GM12878 (cell line): ENCODE measurements around the gene FRRS1L. TPM values are rescaled to one million over a fixed set of nuclear protein-coding genes. Genes with fewer than 3 reads are reported as not detected.

Experiments used
- ATAC-seq: fragments of 200-7000 bp; cut with Tn5 transposase; 3 replicates; pipeline ENCODE4 v1.9.1; 2020; ENCODE audit warnings: mild to moderate bottlenecking, moderate library complexity
- BruUV-seq: library from RNA; stranded (reverse); fragments of 400-500 nt; replicated peaks from 2 replicates; lab custom pipeline; 2021; lab: Mats Ljungman, UMichigan
- CTCF ChIA-PET: fragments of 300-600 bp; sonication (Branson Sonifier 250); formaldehyde crosslinking; extraction: SDS; loops from one replicate; lab custom pipeline; 2021; ENCODE audit warnings: inconsistent platforms; lab: Yijun Ruan, JAX
- POLR2A ChIA-PET: fragments of 350-600 bp; formaldehyde crosslinking; extraction: SDS; loops from one replicate; lab custom pipeline; 2021; ENCODE audit warnings: inconsistent platforms; lab: Charles Lee
- RAD21 ChIA-PET: fragments of 300-600 bp; sonication (Branson Sonifier 250); formaldehyde crosslinking; loops from one replicate; lab custom pipeline; 2023; ENCODE audit warnings: antibody characterized with exemption; ENCODE audit not compliant: unreplicated experiment; lab: Charles Lee
- SMC1A ChIA-PET: fragments of 300-600 bp; sonication (Branson Sonifier 250); formaldehyde crosslinking; loops from one replicate; lab custom pipeline; 2023; ENCODE audit not compliant: unreplicated experiment, uncharacterized antibody; lab: Charles Lee
- DNase-seq: peaks from one replicate; pipeline ENCODE4 v3.0.0-alpha.2; 2011; ENCODE audit warnings: low read depth, low spot score
- FAIRE-seq: peaks from 3 replicates; lab custom pipeline; 2011; peaks lifted over from hg19 to GRCh38; lab: Jason Lieb, UNC
- H2AFZ ChIP-seq: 2 replicates; pipeline ENCODE4 v1.6.0; 2011; ENCODE audit warnings: low read depth, low read length, control low read depth; ENCODE audit not compliant: control insufficient read depth
- H3K27ac ChIP-seq: 2 replicates; pipeline ENCODE4 v1.5.1; 2011; ENCODE audit warnings: control low read depth; ENCODE audit not compliant: control insufficient read depth, insufficient read depth
- H3K27me3 ChIP-seq, 2 experiments: replicated peaks in 1 of 2; 2 replicates each; pipeline versions ENCODE4 v1.6.0 to v1.6.1; 2011; ENCODE audit warnings: low read length in 1 of 2; ENCODE audit not compliant: control insufficient read depth in 2 of 2, insufficient read depth in 2 of 2
- H3K36me3 ChIP-seq, 2 experiments: 2 replicates each; pipeline ENCODE4 v1.5.1; 2011; ENCODE audit warnings: low read length in 1 of 2; ENCODE audit not compliant: control insufficient read depth in 2 of 2, insufficient read depth in 2 of 2
- H3K4me1 ChIP-seq: 2 replicates; pipeline ENCODE4 v1.6.1; 2011; ENCODE audit warnings: mild to moderate bottlenecking, low read length, moderate library complexity, mixed read lengths; ENCODE audit not compliant: control insufficient read depth, insufficient read depth
- H3K4me2 ChIP-seq: 2 replicates; pipeline ENCODE4 v1.6.0; 2011; ENCODE audit warnings: control low read depth; ENCODE audit not compliant: control insufficient read depth, insufficient read depth
- H3K4me3 ChIP-seq: fragments of 200-600 bp; sonication (generic); 2 replicates; pipeline ENCODE4 v1.5.1; 2016
- H3K79me2 ChIP-seq: 2 replicates; pipeline ENCODE4 v1.6.0; 2011; ENCODE audit warnings: low read length; ENCODE audit not compliant: control insufficient read depth, insufficient read depth
- H3K9ac ChIP-seq: 2 replicates; pipeline ENCODE4 v1.8.0; 2011; ENCODE audit warnings: low read length, control low read depth, mixed read lengths; ENCODE audit not compliant: control insufficient read depth, insufficient read depth
- H3K9me3 ChIP-seq: replicated peaks from 3 replicates; pipeline ENCODE4 v1.5.1; 2011; ENCODE audit warnings: mild to moderate bottlenecking, low read length; ENCODE audit not compliant: control insufficient read depth, insufficient read depth
- H4K20me1 ChIP-seq: 2 replicates; pipeline ENCODE4 v1.6.0; 2011; ENCODE audit not compliant: control insufficient read depth, insufficient read depth
- CBFB ChIP-seq: IDR thresholded peaks from 2 replicates; pipeline ENCODE4 v1.6.1; 2016; ENCODE audit warnings: antibody characterized with exemption, low read depth
- CBX5 ChIP-seq: sonication (generic); IDR thresholded peaks from 2 replicates; pipeline ENCODE4 v1.6.1; 2016; ENCODE audit warnings: low read depth, moderate library complexity, mild to moderate bottlenecking, inconsistent platforms
- CHD1 ChIP-seq: IDR thresholded peaks from 2 replicates; pipeline ENCODE4 v1.6.1; 2012; ENCODE audit warnings: low read depth, low read length, improper control_type of control experiment
- SIN3A ChIP-seq: IDR thresholded peaks from 2 replicates; pipeline ENCODE4 v1.6.1; 2012; ENCODE audit warnings: low read depth, low read length, improper control_type of control experiment
- SRF ChIP-seq, 2 experiments: IDR thresholded peaks; 2 replicates each; pipeline ENCODE4 v1.6.1; 2011; ENCODE audit warnings: low read depth in 2 of 2, low read length in 2 of 2, mild to moderate bottlenecking in 1 of 2, moderate library complexity in 1 of 2
- TARDBP ChIP-seq: IDR thresholded peaks from 2 replicates; pipeline ENCODE4 v1.6.1; 2016; ENCODE audit warnings: borderline replicate concordance
- ZNF24 ChIP-seq: fragments of 450-650 bp; IDR thresholded peaks from 2 replicates; pipeline ENCODE4 v1.6.1; 2017; ENCODE audit warnings: antibody characterized with exemption, mild to moderate bottlenecking
- WGBS: methylation state at CpG from one replicate; pipeline ENCODE4 v1.1.6; 2016; ENCODE audit warnings: low lambda C conversion rate; ENCODE audit not compliant: insufficient replicate concordance, insufficient coverage; ENCODE audit errors: missing lambda C conversion rate; 5-methylcytosine and 5-hydroxymethylcytosine counted together
- in situ Hi-C: fragments of 300-500 bp; cut with MboI; formaldehyde crosslinking; loops from 9 replicates; pipeline ENCODE4 v1.14.3; 2018; ENCODE audit warnings: mixed read lengths
- intact Hi-C: fragments of 100-400 bp; cut with micrococcal nuclease; formaldehyde crosslinking; loops from one replicate; pipeline ENCODE4 v1.14.2; 2022; ENCODE audit not compliant: unreplicated experiment
- polyA plus RNA-seq, 11 experiments: library from polyadenylated mRNA; depleted of rRNA in 4 of 11; unstranded in 6 of 11; stranded (reverse) in 5 of 11; fragments of >200 nt; fragmentation: Nextera tagmentation in 4 of 11; fragmentation: Illumina TruSeq in 1 of 11; extraction: Ambion mirVana in 4 of 11; extraction: Trizol in 1 of 11; gene quantifications; 1 replicate in 1 of 11; 2 replicates in 10 of 11; pipeline versions ENCODE4 v1.2.1 to v1.2.3, GENCODE V29; 2011 to 2016; ENCODE audit warnings: inconsistent platforms in 2 of 11, missing spikeins in 2 of 11, low read depth in 1 of 11
- total RNA-seq, 4 experiments: library from RNA; depleted of rRNA in 3 of 4; stranded (reverse); fragments of >200 nt in 3 of 4; fragmentation: Illumina TruSeq in 1 of 4; extraction: Trizol in 1 of 4; gene quantifications; 2 replicates each; pipeline versions ENCODE4 v1.2.1 to v1.2.3, GENCODE V29; 2013 to 2021
- TF ChIP-seq, protein P1 (sequence below): fragments of 450-650 bp; IDR thresholded peaks from 2 replicates; pipeline ENCODE4 v1.6.1; 2017; ENCODE audit warnings: low read depth, mild to moderate bottlenecking, moderate library complexity
- TF ChIP-seq, protein P2 (sequence below): fragments of 150-350 bp; IDR thresholded peaks from 2 replicates; pipeline ENCODE4 v1.6.1; 2014; ENCODE audit warnings: mild to moderate bottlenecking, low read depth, low read length
- TF ChIP-seq, protein P3 (sequence below): fragments of 450-650 bp; IDR thresholded peaks from 2 replicates; pipeline ENCODE4 v1.6.1; 2017; ENCODE audit warnings: borderline replicate concordance
- TF ChIP-seq, protein P4 (sequence below): fragments of 450-650 bp; IDR thresholded peaks from 2 replicates; pipeline ENCODE4 v1.6.1; 2016; ENCODE audit warnings: mild to moderate bottlenecking
- TF ChIP-seq, protein P5 (sequence below): IDR thresholded peaks from 2 replicates; pipeline ENCODE4 v1.6.1; 2012; ENCODE audit warnings: low read depth, low read length, improper control_type of control experiment
- TF ChIP-seq, protein P6 (sequence below): fragments of 450-650 bp; formaldehyde crosslinking; IDR thresholded peaks from 2 replicates; pipeline ENCODE4 v1.4.0; 2022; ENCODE audit warnings: mild to moderate bottlenecking, moderate library complexity

The FRRS1L gene
- total and polyA plus RNA-seq, 10 of the 15 experiments (the other 5 are each of a cell fraction or from before 2014, with no cell fraction given), result not detected

DNA sequence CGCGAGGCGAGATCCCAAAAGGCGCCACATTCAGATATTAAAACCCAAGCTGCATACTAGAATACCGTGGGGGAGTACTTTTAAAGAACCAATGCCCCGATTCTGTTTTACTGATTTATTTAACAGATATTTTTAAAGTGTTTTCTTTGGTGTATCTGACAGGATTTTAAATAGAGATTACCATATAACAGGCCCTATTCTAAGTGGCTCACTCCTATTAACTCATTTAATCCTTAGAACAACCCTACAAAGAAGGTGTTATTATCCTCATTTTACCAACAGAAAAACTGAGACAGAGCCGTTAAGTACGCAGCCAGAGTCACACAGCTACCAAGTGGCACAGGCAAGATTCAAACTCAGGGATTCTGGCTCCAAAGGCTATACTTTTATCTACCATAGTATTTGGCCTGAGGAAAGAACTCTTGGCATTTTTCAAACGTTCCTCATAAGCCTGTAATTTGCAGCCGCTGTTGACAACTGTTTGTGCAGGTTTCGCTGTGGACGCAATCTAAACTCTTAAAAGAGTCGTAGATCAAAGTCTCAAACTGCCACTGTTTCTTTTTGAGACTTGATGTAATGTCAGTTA is 46.8 kb downstream of the FRRS1L start:
- H3K4me1 ChIP-seq, result peaks cover 11% of the 10 kb centered on the region; the same call in 1 of the 2 replicates
- peaks cover 41% of the 10 kb centered on the region for H3K79me2 ChIP-seq
- H3K9ac ChIP-seq, result no peak overlapping the region; the same call in 1 of the 2 replicates
- no TSS peak for BruUV-seq
- no peak for ATAC-seq
- H3K36me3 ChIP-seq, result no peaks in the 10 kb centered on the region
- H3K4me2 ChIP-seq, result peak overlapping the region; percentile 39; the same call in 1 of the 2 replicates
- intact Hi-C loops (no loop called here), in situ Hi-C loops (no loop called here)
- POLR2A ChIA-PET, result interaction anchor here (0.6 to 1.7 kb wide), 7 partner anchors 9 to 187 kb away, joined by 3 to 6 read pairs (median 3); no protein-coding TSS in a partner anchor
- RAD21 ChIA-PET, result interaction anchor here (1.6 to 3.8 kb wide), 3 partner anchors 9 to 20 kb away, joined by 4 to 20 read pairs (median 6); no protein-coding TSS in a partner anchor
- WGBS, result 35% methylated on average over 13 of the region's 13 CpGs
- SMC1A ChIA-PET, result interaction anchor here (0.6 to 1.9 kb wide), 9 partner anchors 9 to 294 kb away, joined by 3 to 7 read pairs (median 3); no protein-coding TSS in a partner anchor
- no peaks in the 10 kb centered on the region for H3K9me3 ChIP-seq
- FAIRE-seq, result no peak
- no peaks in the 10 kb centered on the region for H3K27me3 ChIP-seq
- H3K27ac ChIP-seq, result peak overlapping the region; percentile 20; the same call in 1 of the 2 replicates
- CTCF ChIA-PET, result no interaction called here
- peak overlapping the region; percentile 65 for H2AFZ ChIP-seq
- no peaks in the 10 kb centered on the region for H4K20me1 ChIP-seq
- no peak for DNase-seq
- no peak overlapping the region for H3K4me3 ChIP-seq
- TF ChIP-seq, protein P1, sequence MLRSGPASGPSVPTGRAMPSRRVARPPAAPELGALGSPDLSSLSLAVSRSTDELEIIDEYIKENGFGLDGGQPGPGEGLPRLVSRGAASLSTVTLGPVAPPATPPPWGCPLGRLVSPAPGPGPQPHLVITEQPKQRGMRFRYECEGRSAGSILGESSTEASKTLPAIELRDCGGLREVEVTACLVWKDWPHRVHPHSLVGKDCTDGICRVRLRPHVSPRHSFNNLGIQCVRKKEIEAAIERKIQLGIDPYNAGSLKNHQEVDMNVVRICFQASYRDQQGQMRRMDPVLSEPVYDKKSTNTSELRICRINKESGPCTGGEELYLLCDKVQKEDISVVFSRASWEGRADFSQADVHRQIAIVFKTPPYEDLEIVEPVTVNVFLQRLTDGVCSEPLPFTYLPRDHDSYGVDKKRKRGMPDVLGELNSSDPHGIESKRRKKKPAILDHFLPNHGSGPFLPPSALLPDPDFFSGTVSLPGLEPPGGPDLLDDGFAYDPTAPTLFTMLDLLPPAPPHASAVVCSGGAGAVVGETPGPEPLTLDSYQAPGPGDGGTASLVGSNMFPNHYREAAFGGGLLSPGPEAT, result peak; percentile 77; the same call in 1 of the 2 replicates
- no peak for TF ChIP-seq CBX5
- no peak for TF ChIP-seq ZNF24
- no peak for TF ChIP-seq TARDBP
- TF ChIP-seq CHD1, result no peak
- no peak; the same call in 1 of the 2 replicates for TF ChIP-seq CBFB
- no peak for TF ChIP-seq SRF (IDR thresholded peaks at IDR 0.05; ENCODE audit: low read depth in 2 of 2, low read length in 2 of 2)
- TF ChIP-seq, protein P2, sequence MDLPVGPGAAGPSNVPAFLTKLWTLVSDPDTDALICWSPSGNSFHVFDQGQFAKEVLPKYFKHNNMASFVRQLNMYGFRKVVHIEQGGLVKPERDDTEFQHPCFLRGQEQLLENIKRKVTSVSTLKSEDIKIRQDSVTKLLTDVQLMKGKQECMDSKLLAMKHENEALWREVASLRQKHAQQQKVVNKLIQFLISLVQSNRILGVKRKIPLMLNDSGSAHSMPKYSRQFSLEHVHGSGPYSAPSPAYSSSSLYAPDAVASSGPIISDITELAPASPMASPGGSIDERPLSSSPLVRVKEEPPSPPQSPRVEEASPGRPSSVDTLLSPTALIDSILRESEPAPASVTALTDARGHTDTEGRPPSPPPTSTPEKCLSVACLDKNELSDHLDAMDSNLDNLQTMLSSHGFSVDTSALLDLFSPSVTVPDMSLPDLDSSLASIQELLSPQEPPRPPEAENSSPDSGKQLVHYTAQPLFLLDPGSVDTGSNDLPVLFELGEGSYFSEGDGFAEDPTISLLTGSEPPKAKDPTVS, result no peak
- TF ChIP-seq, protein P3, sequence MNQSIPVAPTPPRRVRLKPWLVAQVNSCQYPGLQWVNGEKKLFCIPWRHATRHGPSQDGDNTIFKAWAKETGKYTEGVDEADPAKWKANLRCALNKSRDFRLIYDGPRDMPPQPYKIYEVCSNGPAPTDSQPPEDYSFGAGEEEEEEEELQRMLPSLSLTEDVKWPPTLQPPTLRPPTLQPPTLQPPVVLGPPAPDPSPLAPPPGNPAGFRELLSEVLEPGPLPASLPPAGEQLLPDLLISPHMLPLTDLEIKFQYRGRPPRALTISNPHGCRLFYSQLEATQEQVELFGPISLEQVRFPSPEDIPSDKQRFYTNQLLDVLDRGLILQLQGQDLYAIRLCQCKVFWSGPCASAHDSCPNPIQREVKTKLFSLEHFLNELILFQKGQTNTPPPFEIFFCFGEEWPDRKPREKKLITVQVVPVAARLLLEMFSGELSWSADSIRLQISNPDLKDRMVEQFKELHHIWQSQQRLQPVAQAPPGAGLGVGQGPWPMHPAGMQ, result peak; percentile 81; the same call in 1 of the 2 replicates
- TF ChIP-seq, protein P4, sequence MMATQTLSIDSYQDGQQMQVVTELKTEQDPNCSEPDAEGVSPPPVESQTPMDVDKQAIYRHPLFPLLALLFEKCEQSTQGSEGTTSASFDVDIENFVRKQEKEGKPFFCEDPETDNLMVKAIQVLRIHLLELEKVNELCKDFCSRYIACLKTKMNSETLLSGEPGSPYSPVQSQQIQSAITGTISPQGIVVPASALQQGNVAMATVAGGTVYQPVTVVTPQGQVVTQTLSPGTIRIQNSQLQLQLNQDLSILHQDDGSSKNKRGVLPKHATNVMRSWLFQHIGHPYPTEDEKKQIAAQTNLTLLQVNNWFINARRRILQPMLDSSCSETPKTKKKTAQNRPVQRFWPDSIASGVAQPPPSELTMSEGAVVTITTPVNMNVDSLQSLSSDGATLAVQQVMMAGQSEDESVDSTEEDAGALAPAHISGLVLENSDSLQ, result no peak
- TF ChIP-seq, protein P5, sequence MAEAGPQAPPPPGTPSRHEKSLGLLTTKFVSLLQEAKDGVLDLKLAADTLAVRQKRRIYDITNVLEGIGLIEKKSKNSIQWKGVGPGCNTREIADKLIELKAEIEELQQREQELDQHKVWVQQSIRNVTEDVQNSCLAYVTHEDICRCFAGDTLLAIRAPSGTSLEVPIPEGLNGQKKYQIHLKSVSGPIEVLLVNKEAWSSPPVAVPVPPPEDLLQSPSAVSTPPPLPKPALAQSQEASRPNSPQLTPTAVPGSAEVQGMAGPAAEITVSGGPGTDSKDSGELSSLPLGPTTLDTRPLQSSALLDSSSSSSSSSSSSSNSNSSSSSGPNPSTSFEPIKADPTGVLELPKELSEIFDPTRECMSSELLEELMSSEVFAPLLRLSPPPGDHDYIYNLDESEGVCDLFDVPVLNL, result peak; percentile 92
- TF ChIP-seq, protein P6, sequence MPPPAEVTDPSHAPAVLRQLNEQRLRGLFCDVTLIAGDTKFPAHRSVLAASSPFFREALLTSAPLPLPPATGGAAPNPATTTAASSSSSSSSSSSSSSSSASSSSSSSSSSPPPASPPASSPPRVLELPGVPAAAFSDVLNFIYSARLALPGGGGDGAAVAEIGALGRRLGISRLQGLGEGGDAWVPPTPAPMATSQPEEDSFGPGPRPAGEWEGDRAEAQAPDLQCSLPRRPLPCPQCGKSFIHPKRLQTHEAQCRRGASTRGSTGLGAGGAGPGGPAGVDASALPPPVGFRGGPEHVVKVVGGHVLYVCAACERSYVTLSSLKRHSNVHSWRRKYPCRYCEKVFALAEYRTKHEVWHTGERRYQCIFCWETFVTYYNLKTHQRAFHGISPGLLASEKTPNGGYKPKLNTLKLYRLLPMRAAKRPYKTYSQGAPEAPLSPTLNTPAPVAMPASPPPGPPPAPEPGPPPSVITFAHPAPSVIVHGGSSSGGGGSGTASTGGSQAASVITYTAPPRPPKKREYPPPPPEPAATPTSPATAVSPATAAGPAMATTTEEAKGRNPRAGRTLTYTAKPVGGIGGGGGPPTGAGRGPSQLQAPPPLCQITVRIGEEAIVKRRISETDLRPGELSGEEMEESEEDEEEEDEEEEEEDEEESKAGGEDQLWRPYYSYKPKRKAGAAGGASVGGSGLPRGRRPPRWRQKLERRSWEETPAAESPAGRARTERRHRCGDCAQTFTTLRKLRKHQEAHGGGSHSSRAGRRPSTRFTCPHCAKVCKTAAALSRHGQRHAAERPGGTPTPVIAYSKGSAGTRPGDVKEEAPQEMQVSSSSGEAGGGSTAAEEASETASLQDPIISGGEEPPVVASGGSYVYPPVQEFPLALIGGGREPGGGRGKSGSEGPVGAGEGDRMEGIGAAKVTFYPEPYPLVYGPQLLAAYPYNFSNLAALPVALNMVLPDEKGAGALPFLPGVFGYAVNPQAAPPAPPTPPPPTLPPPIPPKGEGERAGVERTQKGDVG (CRISPR knock-in tag), result no peak
- peak; percentile 88 for TF ChIP-seq SIN3A
